Neural cell (in vitro differentiated cells): ENCODE measurements around the gene MRPL50. TPM values are rescaled to one million over a fixed set of nuclear protein-coding genes. Genes with fewer than 3 reads are reported as not detected.

ENCODE experiments used
- H2AFZ ChIP-seq: fragments of 200-600, 300-800 bp; sonication (generic), shearing (Covaris generic); 2 replicates; pipeline ENCODE4 v1.6.0; 2014; ENCODE audit warnings: low read depth, mild to moderate bottlenecking, antibody characterized with exemption, low read length, moderate library complexity
- H3F3A ChIP-seq: fragments of 200-600 bp; shearing (Covaris generic); 2 replicates; pipeline ENCODE4 v1.6.1; 2016; ENCODE audit warnings: mild to moderate bottlenecking, moderate library complexity, mixed read lengths, antibody characterized with exemption, low read length; ENCODE audit not compliant: insufficient read depth, poor library complexity, severe bottlenecking
- H3K27ac ChIP-seq: fragments of 200-600, 300-800 bp; sonication (generic), shearing (Covaris generic); 2 replicates; pipeline ENCODE4 v1.5.1; 2014; ENCODE audit warnings: mild to moderate bottlenecking, low read length, moderate library complexity
- H3K27me3 ChIP-seq: fragments of 300-800, 200-600 bp; sonication (generic), shearing (Covaris generic); 2 replicates; pipeline ENCODE4 v1.6.0; 2014; ENCODE audit warnings: mild to moderate bottlenecking, low read depth, low read length, moderate library complexity; ENCODE audit not compliant: insufficient read depth
- H3K36me3 ChIP-seq: fragments of 300-800, 200-600 bp; sonication (generic), shearing (Covaris generic); 2 replicates; pipeline ENCODE4 v1.5.1; 2014; ENCODE audit warnings: mild to moderate bottlenecking, antibody characterized with exemption, low read length, moderate library complexity; ENCODE audit not compliant: insufficient read depth
- H3K4me2 ChIP-seq: fragments of 300-800, 200-600 bp; sonication (generic), shearing (Covaris generic); 2 replicates; pipeline ENCODE4 v1.6.0; 2014; ENCODE audit warnings: mild to moderate bottlenecking, low read length
- H3K4me3 ChIP-seq: fragments of 300-800, 200-600 bp; sonication (generic), shearing (Covaris generic); 2 replicates; pipeline ENCODE4 v1.5.1; 2014; ENCODE audit warnings: mild to moderate bottlenecking, low read length, moderate library complexity
- H3K79me2 ChIP-seq: fragments of 200-600 bp; shearing (Covaris generic); replicated peaks from 2 replicates; pipeline ENCODE4 v1.6.0; 2014; ENCODE audit warnings: mild to moderate bottlenecking, low read length, moderate library complexity; ENCODE audit not compliant: insufficient read depth
- H3K9ac ChIP-seq: fragments of 300-800, 200-600 bp; sonication (generic), shearing (Covaris generic); 2 replicates; pipeline ENCODE4 v1.6.1; 2016; ENCODE audit warnings: mild to moderate bottlenecking, low read length, mixed read lengths
- H3K9me2 ChIP-seq: fragments of 200-600 bp; shearing (Covaris generic); 2 replicates; pipeline ENCODE4 v1.6.1; 2016; ENCODE audit warnings: mild to moderate bottlenecking, low read length, mixed read lengths; ENCODE audit not compliant: insufficient read depth
- H3K9me3 ChIP-seq: fragments of 200-600, 300-800 bp; sonication (generic), shearing (Covaris generic); 2 replicates; pipeline ENCODE4 v1.6.1; 2016; ENCODE audit warnings: mild to moderate bottlenecking, mixed run types, low read length, moderate library complexity, mixed read lengths
- H4K20me1 ChIP-seq: fragments of 200-600 bp; shearing (Covaris generic); 2 replicates; pipeline ENCODE4 v1.6.1; 2016; ENCODE audit warnings: mild to moderate bottlenecking, mixed run types; ENCODE audit not compliant: insufficient read depth
- CTCF ChIP-seq: fragments of 450-650 bp; IDR thresholded peaks from 2 replicates; pipeline ENCODE4 v1.5.1; 2014; ENCODE audit warnings: antibody characterized with exemption, mild to moderate bottlenecking, moderate library complexity; ENCODE audit not compliant: poor library complexity, severe bottlenecking
- EP300 ChIP-seq: fragments of 450-650 bp; conservative IDR thresholded peaks from 2 replicates; pipeline ENCODE4 v1.6.1; 2014; ENCODE audit warnings: antibody characterized with exemption, mild to moderate bottlenecking, moderate library complexity; ENCODE audit not compliant: poor library complexity, severe bottlenecking
- EZH2 ChIP-seq: fragments of 200-600, 300-800 bp; shearing (Covaris generic), sonication (generic); IDR thresholded peaks from 2 replicates; pipeline ENCODE4 v1.6.1; 2014; ENCODE audit warnings: antibody characterized with exemption, low read length, borderline replicate concordance, mild to moderate bottlenecking; ENCODE audit not compliant: insufficient read depth, poor library complexity, severe bottlenecking
- MXI1 ChIP-seq: fragments of 450-650 bp; conservative IDR thresholded peaks from 2 replicates; pipeline ENCODE4 v1.6.1; 2014; ENCODE audit warnings: antibody characterized with exemption, mild to moderate bottlenecking; ENCODE audit not compliant: poor library complexity, severe bottlenecking
- POLR2AphosphoS5 ChIP-seq: IDR thresholded peaks from 2 replicates; pipeline ENCODE4 v1.6.1; 2012
- RAD21 ChIP-seq: fragments of 450-650 bp; conservative IDR thresholded peaks from 2 replicates; pipeline ENCODE4 v1.6.1; 2014; ENCODE audit warnings: antibody characterized with exemption, mild to moderate bottlenecking, moderate library complexity
- REST ChIP-seq: IDR thresholded peaks from 2 replicates; pipeline ENCODE4 v1.6.1; 2012; ENCODE audit warnings: borderline replicate concordance
- SMC3 ChIP-seq: fragments of 450-650 bp; conservative IDR thresholded peaks from 2 replicates; pipeline ENCODE4 v1.6.1; 2014; ENCODE audit warnings: antibody characterized with exemption, mild to moderate bottlenecking, moderate library complexity; ENCODE audit not compliant: poor library complexity
- TAF1 ChIP-seq: IDR thresholded peaks from 2 replicates; pipeline ENCODE4 v1.6.1; 2012; ENCODE audit warnings: low read depth
- polyA plus RNA-seq: library from polyadenylated mRNA; depleted of rRNA; stranded (reverse); fragments of >200 nt; gene quantifications from 2 replicates; pipeline ENCODE4 v1.2.3, GENCODE V29; 2014

The MRPL50 gene
- polyA plus RNA-seq, 1 donor from 2014 or later, result 35.2 TPM

GRCh38 chr9:101437806-101438232, 39.4 kb upstream of the MRPL50 start:
- Histone ChIP-seq H3F3A (no peaks in the 10 kb centered on the region), H2AFZ (no peak overlapping the region), H3K27ac (no peak overlapping the region), H3K4me2 (no peak overlapping the region), H3K4me3 (no peak overlapping the region), H4K20me1 (no peaks in the 10 kb centered on the region), H3K9me3 (no peaks in the 10 kb centered on the region), H3K9me2 (no peaks in the 10 kb centered on the region), H3K36me3 (no peaks in the 10 kb centered on the region), H3K27me3 (no peaks in the 10 kb centered on the region), H3K79me2 (no peaks in the 10 kb centered on the region), H3K9ac (no peak overlapping the region)
- no peak for TF ChIP-seq TAF1
- TF ChIP-seq EZH2, result no peak
- TF ChIP-seq MXI1, result no peak
- TF ChIP-seq RAD21, result no peak
- no peak for TF ChIP-seq POLR2AphosphoS5
- TF ChIP-seq CTCF, result no peak
- no peak for TF ChIP-seq REST
- TF ChIP-seq EP300, result no peak
- TF ChIP-seq SMC3, result no peak

- TF ChIP-seq EP300 (no peak), POLR2AphosphoS5 (no peak), SMC3 (no peak), EZH2 (no peak)
- Histone ChIP-seq H3K36me3 (no peaks in the 10 kb centered on the region), H3K9me2 (no peaks in the 10 kb centered on the region), H3K79me2 (no peaks in the 10 kb centered on the region), H3K9ac (no peak within 1 kb of the TSS), H3F3A (no peaks in the 10 kb centered on the region), H4K20me1 (no peaks in the 10 kb centered on the region), H3K27me3 (no peaks in the 10 kb centered on the region), H3K9me3 (no peaks in the 10 kb centered on the region), H2AFZ (no peak within 1 kb of the TSS), H3K4me3 (no peak within 1 kb of the TSS), H3K27ac (no peak within 1 kb of the TSS), H3K4me2 (no peak within 1 kb of the TSS)
Measured at GRCh38 chr9:101435601-101436079, 37.2 kb upstream of the MRPL50 start, which contains the start of gene ALDOB. TSS of gene ALDOB (minus strand) at chr9:101435774. CDS start at chr9:101430887, 4,887 bp downstream.
